Stimulated activated naive B cell treated with anti-CD40 and anti-IgM and Interleukin-4, amounts not matched to agents 10 μg/mL and 1 μg/mL and 100 μg/mL, for 72 hours (primary cell): ENCODE measurements around the gene WNT8B.
A peak's percentile ranks its signal among the peaks of the same experiment; 100 is the strongest.

Experiments
- ATAC-seq, 2 donors: fragments of 150-1000 bp; cut with Tn5 transposase; replicated peaks; 2 replicates each; pipeline ENCODE4 v1.10.0; 2021; ENCODE audit warnings: moderate library complexity in 1 of 2
- DNase-seq: peaks from one replicate; pipeline ENCODE4 v3.0.0; 2021
- H3K27ac Mint-ChIP-seq: one replicate; pipeline ENCODE4 v1.8.0; 2022; ENCODE audit warnings: mild to moderate bottlenecking, mixed read lengths
- H3K27me3 Mint-ChIP-seq, 2 donors: one replicate each; pipeline ENCODE4 v1.8.0; 2022; ENCODE audit warnings: mixed read lengths in 2 of 2
- H3K36me3 Mint-ChIP-seq, 2 donors: one replicate each; pipeline ENCODE4 v1.8.0; 2022; ENCODE audit warnings: mixed read lengths in 2 of 2, mild to moderate bottlenecking in 1 of 2
- H3K4me1 Mint-ChIP-seq, 2 donors: one replicate each; pipeline ENCODE4 v1.8.0; 2022; ENCODE audit warnings: mixed read lengths in 2 of 2, mild to moderate bottlenecking in 1 of 2
- H3K4me3 Mint-ChIP-seq, 2 donors: one replicate each; pipeline ENCODE4 v1.8.0; 2022; ENCODE audit warnings: mild to moderate bottlenecking in 2 of 2, mixed read lengths in 2 of 2, moderate library complexity in 1 of 2
- H3K9me3 Mint-ChIP-seq, 2 donors: one replicate each; pipeline ENCODE4 v1.8.0; 2022; ENCODE audit warnings: mixed read lengths in 2 of 2, mild to moderate bottlenecking in 1 of 2

The WNT8B gene

GRCh38 chr10:100498059-100498458 lies 35.2 kb downstream of the WNT8B start:
- Mint-ChIP-seq H3K27me3 (no peaks in the 10 kb centered on the region), H3K36me3 (peaks cover 45 to 63% of the 10 kb centered on the region in 2 donors), H3K9me3 (no peaks in the 10 kb centered on the region), H3K4me3 (no peak overlapping the region), H3K4me1 (no peaks in the 10 kb centered on the region), H3K27ac (no peak overlapping the region)
- ATAC-seq: no peak
- no peak for DNase-seq

- H3K4me1 Mint-ChIP-seq: no peaks in the 10 kb centered on the region
- H3K36me3 Mint-ChIP-seq: peaks cover 34 to 56% of the 10 kb centered on the region in 2 donors
- H3K4me3 Mint-ChIP-seq: no peak overlapping the region
- no peak for DNase-seq
- ATAC-seq: no peak
- no peaks in the 10 kb centered on the region for H3K27me3 Mint-ChIP-seq
- no peaks in the 10 kb centered on the region for H3K9me3 Mint-ChIP-seq
- H3K27ac Mint-ChIP-seq: no peak overlapping the region
Observed at GRCh38 chr10:100501423-100501822, 38.6 kb downstream of the WNT8B start.

- DNase-seq (no peak), ATAC-seq (no peak)
- no peak overlapping the region for H3K27ac Mint-ChIP-seq
- peaks cover 35 to 56% of the 10 kb centered on the region in 2 donors for H3K36me3 Mint-ChIP-seq
- no peaks in the 10 kb centered on the region for H3K9me3 Mint-ChIP-seq
- H3K4me3 Mint-ChIP-seq: no peak overlapping the region
- no peaks in the 10 kb centered on the region for H3K4me1 Mint-ChIP-seq
- H3K27me3 Mint-ChIP-seq: no peaks in the 10 kb centered on the region
Observed at GRCh38 chr10:100502926-100503494, 40.2 kb downstream of the WNT8B start.

DNA sequence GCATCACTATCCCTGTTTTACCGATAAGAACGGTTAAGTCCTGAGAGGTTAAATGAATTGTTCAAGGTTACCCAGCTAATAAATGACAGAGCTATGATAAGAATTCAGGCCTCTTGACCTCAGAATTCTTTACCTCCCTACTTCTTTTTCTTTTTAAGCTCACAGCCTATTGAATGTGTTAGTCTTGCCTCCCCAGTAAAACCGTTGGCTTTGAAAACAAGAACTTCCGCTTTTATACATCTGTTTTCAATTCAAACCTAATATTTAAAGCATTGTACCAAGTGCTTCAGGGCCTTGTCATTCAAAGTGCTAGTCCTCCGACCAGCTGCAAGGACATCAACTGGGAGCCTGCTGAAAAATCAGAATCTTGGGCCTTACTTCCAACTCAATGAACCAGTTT lies 41.3 kb downstream of the WNT8B start:
- no peaks in the 10 kb centered on the region for H3K9me3 Mint-ChIP-seq
- H3K27me3 Mint-ChIP-seq: no peaks in the 10 kb centered on the region
- DNase-seq (no peak), ATAC-seq (no peak)
- no peak overlapping the region for H3K4me3 Mint-ChIP-seq
- no peak overlapping the region for H3K27ac Mint-ChIP-seq
- H3K36me3 Mint-ChIP-seq: peaks cover 39 to 64% of the 10 kb centered on the region in 2 donors
- no peaks in the 10 kb centered on the region for H3K4me1 Mint-ChIP-seq

DNA sequence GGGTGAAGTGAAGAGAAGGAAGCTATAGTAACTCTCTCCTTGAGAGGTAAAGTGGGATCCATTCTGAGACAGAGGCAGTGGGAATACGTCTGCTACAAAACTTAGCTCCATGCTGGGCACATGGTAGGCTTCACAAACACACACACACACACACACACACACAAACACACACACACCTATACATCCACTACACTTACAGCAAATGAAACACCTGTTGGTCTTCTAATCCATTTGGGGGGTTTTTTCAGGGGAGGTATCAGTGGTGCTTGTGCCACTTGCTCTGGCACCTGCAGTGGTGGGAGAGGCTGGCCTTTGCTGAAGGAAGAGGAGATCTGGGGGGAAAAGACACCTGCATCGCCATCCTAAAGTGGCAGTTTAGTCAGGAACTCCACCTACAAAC lies 42.4 kb downstream of the WNT8B start:
- Mint-ChIP-seq H3K4me1 (no peaks in the 10 kb centered on the region), H3K9me3 (no peaks in the 10 kb centered on the region), H3K27ac (no peak overlapping the region), H3K4me3 (no peak overlapping the region), H3K27me3 (no peaks in the 10 kb centered on the region), H3K36me3 (peaks cover 34 to 57% of the 10 kb centered on the region in 2 donors)
- DNase-seq: no peak
- ATAC-seq: no peak

DNA sequence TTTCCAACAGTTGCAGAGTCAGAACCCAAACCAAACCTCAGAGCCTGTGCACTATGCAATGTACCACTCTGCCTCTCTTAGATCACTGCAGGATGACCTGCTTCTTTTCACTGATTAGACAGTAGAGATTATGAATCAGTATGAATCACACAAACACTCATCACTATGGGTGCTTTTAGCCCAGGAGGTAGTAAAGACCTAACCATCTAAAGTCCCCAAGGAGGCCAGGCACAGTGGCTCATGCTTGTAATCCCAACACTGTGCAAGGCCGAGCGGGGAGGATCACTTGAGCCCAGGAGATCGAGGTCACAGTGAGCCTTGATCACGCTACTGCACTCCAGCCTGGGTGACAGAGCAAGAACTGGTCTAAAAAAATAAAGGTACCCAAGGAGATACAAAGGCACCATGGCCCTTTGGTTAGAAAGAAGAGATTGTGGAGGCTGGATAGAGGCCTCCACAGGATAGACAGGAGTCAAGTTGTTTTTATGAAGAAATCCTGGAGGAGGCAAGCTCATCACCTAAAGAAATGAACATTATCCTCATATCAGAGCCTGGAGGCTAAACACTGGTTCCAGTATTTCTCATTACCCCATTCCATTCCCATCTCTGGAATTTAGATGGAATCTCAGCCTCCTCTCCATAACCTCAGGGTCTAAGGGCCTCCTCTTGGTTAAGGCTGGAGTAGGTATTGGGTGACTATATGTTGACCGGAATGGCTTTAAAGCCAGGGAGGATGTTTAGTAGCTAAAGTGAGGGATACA lies 44.0 kb downstream of the WNT8B start:
- DNase-seq (no peak), ATAC-seq (no peak)
- Mint-ChIP-seq H3K4me3 (no peak overlapping the region), H3K27me3 (no peaks in the 10 kb centered on the region), H3K4me1 (no peaks in the 10 kb centered on the region), H3K36me3 (peaks cover 28 to 46% of the 10 kb centered on the region in 2 donors), H3K9me3 (no peaks in the 10 kb centered on the region), H3K27ac (no peak overlapping the region)

DNA sequence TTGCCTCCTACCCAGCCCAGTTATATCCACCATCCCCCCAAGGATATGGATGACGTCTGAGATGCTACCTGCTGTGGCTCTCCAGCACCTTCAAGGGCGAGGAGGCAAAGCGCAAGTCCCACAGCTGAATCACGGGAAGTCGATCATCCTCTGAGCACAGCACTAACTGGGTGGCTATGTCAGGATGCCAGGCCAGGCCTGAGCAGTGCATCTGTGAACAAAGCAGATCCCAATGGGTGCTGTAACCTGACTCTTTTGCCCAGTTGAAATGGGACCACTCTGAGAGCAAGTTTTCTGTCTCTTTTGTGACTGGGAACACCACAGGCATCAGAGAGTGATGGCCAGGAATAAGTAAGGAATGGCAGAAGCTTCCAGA lies 44.5 kb downstream of the WNT8B start:
- H3K4me3 Mint-ChIP-seq: no peak overlapping the region

DNA sequence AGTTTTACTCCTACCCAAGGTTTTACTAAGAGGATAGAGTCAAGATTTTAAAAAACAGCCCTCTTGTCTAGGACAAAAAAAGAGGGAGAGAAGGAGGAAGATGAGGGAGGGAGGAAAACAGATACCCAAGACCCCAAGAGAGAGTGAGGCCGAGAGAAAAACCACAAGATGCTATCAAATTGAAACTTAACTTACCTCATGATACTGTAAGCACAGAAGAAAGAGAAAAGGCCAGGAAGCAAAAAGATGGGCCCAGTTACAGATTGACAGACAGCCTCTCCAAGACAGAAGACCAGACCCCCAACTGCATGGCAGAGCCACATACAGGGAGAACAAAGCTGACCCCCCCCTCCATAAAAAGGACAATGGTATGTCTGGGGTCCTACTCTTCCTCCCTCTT lies 45.5 kb downstream of the WNT8B start:
- DNase-seq: no peak
- no peaks in the 10 kb centered on the region for H3K27me3 Mint-ChIP-seq
- ATAC-seq: no peak
- no peaks in the 10 kb centered on the region for H3K9me3 Mint-ChIP-seq
- no peak overlapping the region for H3K27ac Mint-ChIP-seq
- H3K4me1 Mint-ChIP-seq: no peaks in the 10 kb centered on the region
- H3K4me3 Mint-ChIP-seq: no peak overlapping the region
- peaks cover 29 to 43% of the 10 kb centered on the region in 2 donors for H3K36me3 Mint-ChIP-seq

More for the DNA sequence above, 44.5 kb downstream of the WNT8B start:
- no peak for DNase-seq
- Mint-ChIP-seq H3K36me3 (peaks cover 27 to 48% of the 10 kb centered on the region in 2 donors), H3K27me3 (no peaks in the 10 kb centered on the region), H3K9me3 (no peaks in the 10 kb centered on the region), H3K4me1 (no peaks in the 10 kb centered on the region), H3K27ac (no peak overlapping the region)
- no peak for ATAC-seq

GRCh38 chr10:100508691-100509150 lies 45.9 kb downstream of the WNT8B start:
- no peak overlapping the region for H3K27ac Mint-ChIP-seq

GRCh38 chr10:100509241-100509840 lies 46.5 kb downstream of the WNT8B start:
- ATAC-seq (no peak), DNase-seq (no peak)
- Mint-ChIP-seq H3K27me3 (no peaks in the 10 kb centered on the region), H3K4me1 (no peaks in the 10 kb centered on the region), H3K9me3 (no peaks in the 10 kb centered on the region), H3K36me3 (peaks cover 31 to 46% of the 10 kb centered on the region in 2 donors), H3K4me3 (no peak overlapping the region), H3K27ac (no peak overlapping the region)

More at GRCh38 chr10:100508691-100509150, 45.9 kb downstream of the WNT8B start:
- peaks cover 29 to 43% of the 10 kb centered on the region in 2 donors for H3K36me3 Mint-ChIP-seq
- no peaks in the 10 kb centered on the region for H3K27me3 Mint-ChIP-seq
- DNase-seq (no peak), ATAC-seq (peak; percentile 78 to 82)
- H3K4me3 Mint-ChIP-seq: no peak overlapping the region
- H3K9me3 Mint-ChIP-seq: no peaks in the 10 kb centered on the region
- no peaks in the 10 kb centered on the region for H3K4me1 Mint-ChIP-seq

DNA sequence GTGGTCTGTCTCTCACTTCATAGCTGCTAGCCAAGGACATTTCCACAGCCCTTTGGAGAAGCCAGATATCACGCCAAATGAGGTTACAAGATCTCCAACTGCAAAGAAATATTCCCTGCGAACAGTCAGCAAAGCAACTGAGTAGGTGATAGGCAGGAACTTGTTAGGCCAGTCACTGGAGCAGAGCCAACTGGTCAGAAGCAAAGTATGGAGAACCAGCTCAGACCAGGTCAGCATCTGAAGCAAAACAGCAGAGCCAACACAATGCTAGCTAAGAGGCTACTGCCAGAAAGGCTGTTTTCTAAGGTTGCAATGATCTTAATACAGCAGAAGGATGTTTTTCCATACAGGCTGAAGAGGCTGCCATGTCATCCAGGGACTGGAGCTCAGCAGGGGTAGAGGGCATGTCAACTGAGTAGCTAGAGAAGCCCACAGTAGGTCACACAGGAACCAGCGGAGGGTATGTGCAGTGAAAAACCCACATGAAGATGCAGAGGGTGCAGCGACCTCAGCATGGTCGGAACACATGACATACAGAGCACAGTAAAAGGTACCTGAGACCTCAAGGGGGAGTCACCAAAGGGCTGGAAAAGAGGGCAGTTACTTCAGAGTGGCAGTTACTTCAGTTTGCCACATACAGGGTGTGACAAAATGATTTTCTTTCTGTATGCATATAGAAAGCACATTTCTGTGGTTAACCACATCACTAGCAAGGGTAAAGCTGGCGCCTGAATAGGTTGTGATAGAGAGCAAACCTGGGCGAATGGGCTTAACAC lies 47.9 kb downstream of the WNT8B start:
- Mint-ChIP-seq H3K27ac (no peak overlapping the region), H3K4me1 (no peaks in the 10 kb centered on the region)

GRCh38 chr10:100515612-100516011 lies 52.8 kb downstream of the WNT8B start:
- Mint-ChIP-seq H3K9me3 (no peaks in the 10 kb centered on the region), H3K36me3 (peaks cover 28 to 44% of the 10 kb centered on the region in 2 donors), H3K4me1 (peaks cover 8 to 10% of the 10 kb centered on the region in 2 donors), H3K4me3 (no peak overlapping the region), H3K27me3 (peaks cover 16 to 17% of the 10 kb centered on the region in 2 donors), H3K27ac (no peak overlapping the region)
- no peak for ATAC-seq
- DNase-seq: no peak

More for the DNA sequence above, 47.9 kb downstream of the WNT8B start:
- Mint-ChIP-seq H3K4me3 (no peak overlapping the region), H3K9me3 (no peaks in the 10 kb centered on the region), H3K27me3 (no peaks in the 10 kb centered on the region), H3K36me3 (peaks cover 33 to 39% of the 10 kb centered on the region in 2 donors)
- DNase-seq (no peak), ATAC-seq (peak; percentile 27 to 42)

- DNase-seq: no peak
- Mint-ChIP-seq H3K9me3 (no peaks in the 10 kb centered on the region), H3K4me3 (no peak overlapping the region), H3K4me1 (peaks cover 8 to 10% of the 10 kb centered on the region in 2 donors), H3K27me3 (peaks cover 16 to 17% of the 10 kb centered on the region in 2 donors), H3K27ac (no peak overlapping the region), H3K36me3 (peaks cover 29 to 44% of the 10 kb centered on the region in 2 donors)
- no peak for ATAC-seq
Observed at GRCh38 chr10:100516847-100517246, 54.0 kb downstream of the WNT8B start.

DNA sequence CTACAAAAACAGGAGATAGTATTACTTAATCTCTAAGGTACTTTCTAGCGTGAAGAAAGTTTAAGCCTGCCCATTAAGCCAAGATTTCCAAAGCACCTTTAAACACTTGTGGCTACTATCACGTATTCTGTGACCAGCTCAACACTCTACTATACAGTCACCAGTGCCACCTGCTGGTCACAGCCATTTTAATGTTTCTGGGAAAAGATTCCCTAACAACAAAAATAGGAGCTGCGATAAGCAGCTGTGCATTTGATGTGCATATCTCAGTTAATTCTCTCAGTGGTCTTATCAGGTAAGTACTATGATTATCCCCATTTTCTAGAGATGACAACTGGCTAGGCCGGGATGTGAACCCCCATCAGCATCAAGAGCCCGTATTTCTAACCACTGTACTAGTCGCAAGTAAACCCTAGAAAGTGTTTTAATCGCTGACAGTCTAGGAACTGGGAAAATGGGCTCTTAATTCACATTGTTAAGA lies 56.0 kb downstream of the WNT8B start:
- ATAC-seq (peak; percentile 69 to 76), DNase-seq (peak; percentile 10)
- Mint-ChIP-seq H3K36me3 (peaks cover 32 to 51% of the 10 kb centered on the region in 2 donors), H3K27ac (no peak overlapping the region), H3K4me3 (peak overlapping the region in 1 of 2 donors; percentile 63), H3K27me3 (peaks cover 16 to 17% of the 10 kb centered on the region in 2 donors), H3K9me3 (no peaks in the 10 kb centered on the region), H3K4me1 (peaks cover 8 to 10% of the 10 kb centered on the region in 2 donors)
